GM19468 (cell line): ENCODE measurements around the gene WASF2.

Source experiments
- ATAC-seq: cut with Tn5 transposase; IDR thresholded peaks from one replicate; pipeline ENCODE4 v1.9.1; 2021; ENCODE audit warnings: mild to moderate bottlenecking, moderate library complexity, moderate number of reproducible peaks; ENCODE audit not compliant: unreplicated experiment; ENCODE audit errors: extremely low read depth

WASF2 gene

GRCh38 chr1:27363766-27364695 lies 125.9 kb downstream of the WASF2 start:
- ATAC-seq = no peak

- no peak for ATAC-seq
Measured at GRCh38 chr1:27361553-27361952, 128.4 kb downstream of the WASF2 start.

- no peak for ATAC-seq
Measured at GRCh38 chr1:27361044-27361402, 128.9 kb downstream of the WASF2 start.

- no peak for ATAC-seq
Measured at GRCh38 chr1:27360159-27361043, 129.6 kb downstream of the WASF2 start.

- no peak for ATAC-seq
Measured at GRCh38 chr1:27359822-27360158, 130.2 kb downstream of the WASF2 start.

GRCh38 chr1:27358928-27359313 lies 131.0 kb downstream of the WASF2 start:
- no peak for ATAC-seq

- no peak for ATAC-seq
Measured at GRCh38 chr1:27358038-27358927, 131.7 kb downstream of the WASF2 start.

- ATAC-seq = no peak
Measured at GRCh38 chr1:27357281-27358037, 132.5 kb downstream of the WASF2 start.

GRCh38 chr1:27356619-27357280 lies 133.2 kb downstream of the WASF2 start:
- ATAC-seq = no peak

GRCh38 chr1:27356277-27356618 lies 133.7 kb downstream of the WASF2 start:
- ATAC-seq = no peak

GRCh38 chr1:27355683-27356082 lies 134.3 kb downstream of the WASF2 start:
- no peak for ATAC-seq
